GM12878 (cell line): Measurements from ENCODE around the gene NOS1. TPM values are rescaled to one million over a fixed set of nuclear protein-coding genes. Genes with fewer than 3 reads are reported as not detected.

ENCODE experiments used
- ATAC-seq: fragments of 200-7000 bp; cut with Tn5 transposase; 3 replicates; pipeline ENCODE4 v1.9.1; 2020; ENCODE audit warnings: mild to moderate bottlenecking, moderate library complexity
- BruUV-seq: library from RNA; stranded (reverse); fragments of 400-500 nt; replicated peaks from 2 replicates; lab custom pipeline; 2021; lab: Mats Ljungman, UMichigan
- CTCF ChIA-PET: fragments of 300-600 bp; sonication (Branson Sonifier 250); formaldehyde crosslinking; extraction: SDS; loops from one replicate; lab custom pipeline; 2021; ENCODE audit warnings: inconsistent platforms; lab: Yijun Ruan, JAX
- POLR2A ChIA-PET: fragments of 350-600 bp; formaldehyde crosslinking; extraction: SDS; loops from one replicate; lab custom pipeline; 2021; ENCODE audit warnings: inconsistent platforms; lab: Charles Lee
- RAD21 ChIA-PET: fragments of 300-600 bp; sonication (Branson Sonifier 250); formaldehyde crosslinking; loops from one replicate; lab custom pipeline; 2023; ENCODE audit warnings: antibody characterized with exemption; ENCODE audit not compliant: unreplicated experiment; lab: Charles Lee
- SMC1A ChIA-PET: fragments of 300-600 bp; sonication (Branson Sonifier 250); formaldehyde crosslinking; loops from one replicate; lab custom pipeline; 2023; ENCODE audit not compliant: unreplicated experiment, uncharacterized antibody; lab: Charles Lee
- DNase-seq: peaks from one replicate; pipeline ENCODE4 v3.0.0-alpha.2; 2011; ENCODE audit warnings: low read depth, low spot score
- FAIRE-seq: peaks from 3 replicates; lab custom pipeline; 2011; peaks lifted over from hg19 to GRCh38; lab: Jason Lieb, UNC
- H2AFZ ChIP-seq: 2 replicates; pipeline ENCODE4 v1.6.0; 2011; ENCODE audit warnings: low read depth, low read length, control low read depth; ENCODE audit not compliant: control insufficient read depth
- H3K27ac ChIP-seq: 2 replicates; pipeline ENCODE4 v1.5.1; 2011; ENCODE audit warnings: control low read depth; ENCODE audit not compliant: control insufficient read depth, insufficient read depth
- H3K27me3 ChIP-seq, 2 experiments: replicated peaks in 1 of 2; 2 replicates each; pipeline versions ENCODE4 v1.6.0 to v1.6.1; 2011; ENCODE audit warnings: low read length in 1 of 2; ENCODE audit not compliant: control insufficient read depth in 2 of 2, insufficient read depth in 2 of 2
- H3K36me3 ChIP-seq, 2 experiments: 2 replicates each; pipeline ENCODE4 v1.5.1; 2011; ENCODE audit warnings: low read length in 1 of 2; ENCODE audit not compliant: control insufficient read depth in 2 of 2, insufficient read depth in 2 of 2
- H3K4me1 ChIP-seq: 2 replicates; pipeline ENCODE4 v1.6.1; 2011; ENCODE audit warnings: mild to moderate bottlenecking, low read length, moderate library complexity, mixed read lengths; ENCODE audit not compliant: control insufficient read depth, insufficient read depth
- H3K4me2 ChIP-seq: 2 replicates; pipeline ENCODE4 v1.6.0; 2011; ENCODE audit warnings: control low read depth; ENCODE audit not compliant: control insufficient read depth, insufficient read depth
- H3K4me3 ChIP-seq: fragments of 200-600 bp; sonication (generic); 2 replicates; pipeline ENCODE4 v1.5.1; 2016
- H3K79me2 ChIP-seq: 2 replicates; pipeline ENCODE4 v1.6.0; 2011; ENCODE audit warnings: low read length; ENCODE audit not compliant: control insufficient read depth, insufficient read depth
- H3K9ac ChIP-seq: 2 replicates; pipeline ENCODE4 v1.8.0; 2011; ENCODE audit warnings: low read length, control low read depth, mixed read lengths; ENCODE audit not compliant: control insufficient read depth, insufficient read depth
- H3K9me3 ChIP-seq: replicated peaks from 3 replicates; pipeline ENCODE4 v1.5.1; 2011; ENCODE audit warnings: mild to moderate bottlenecking, low read length; ENCODE audit not compliant: control insufficient read depth, insufficient read depth
- H4K20me1 ChIP-seq: 2 replicates; pipeline ENCODE4 v1.6.0; 2011; ENCODE audit not compliant: control insufficient read depth, insufficient read depth
- CUX1 ChIP-seq: IDR thresholded peaks from 2 replicates; pipeline ENCODE4 v1.6.1; 2012; ENCODE audit warnings: improper control_type of control experiment, low read depth, low read length; ENCODE audit not compliant: insufficient replicate concordance
- EP300 ChIP-seq, 2 experiments: fragments of 150-350 bp in 1 of 2; IDR thresholded peaks; 2 replicates each; pipeline ENCODE4 v1.6.1; 2011 to 2012; ENCODE audit warnings: low read depth in 2 of 2, low read length in 2 of 2, borderline replicate concordance in 1 of 2, improper control_type of control experiment in 1 of 2, inconsistent platforms in 1 of 2; ENCODE audit not compliant: control insufficient read depth in 1 of 2
- ESRRA ChIP-seq: IDR thresholded peaks from 2 replicates; pipeline ENCODE4 v1.6.1; 2012; ENCODE audit warnings: mild to moderate bottlenecking, low read length, improper control_type of control experiment
- HSF1 ChIP-seq: fragments of 150-350 bp; IDR thresholded peaks from 2 replicates; pipeline ENCODE4 v1.6.1; 2014; ENCODE audit warnings: mild to moderate bottlenecking, low read depth, low read length
- MEF2A ChIP-seq: IDR thresholded peaks from 2 replicates; pipeline ENCODE4 v1.6.1; 2011; ENCODE audit warnings: low read depth, mild to moderate bottlenecking, low read length, moderate library complexity; ENCODE audit not compliant: insufficient read depth
- PAX5 ChIP-seq: IDR thresholded peaks from 2 replicates; pipeline ENCODE4 v1.6.1; 2011; ENCODE audit warnings: low read depth, low read length, borderline replicate concordance
- TCF12 ChIP-seq: IDR thresholded peaks from 2 replicates; pipeline ENCODE4 v1.6.1; 2011; ENCODE audit warnings: low read depth, mild to moderate bottlenecking, low read length
- ZBTB11 ChIP-seq: fragments of 450-650 bp; formaldehyde crosslinking; IDR thresholded peaks from 2 replicates; pipeline ENCODE4 v1.5.0; 2022; ENCODE audit warnings: mild to moderate bottlenecking, missing genetic modification characterization
- whole genome bisulfite sequencing: methylation state at CpG from one replicate; pipeline ENCODE4 v1.1.6; 2016; ENCODE audit warnings: low lambda C conversion rate; ENCODE audit not compliant: insufficient replicate concordance, insufficient coverage; ENCODE audit errors: missing lambda C conversion rate; 5-methylcytosine and 5-hydroxymethylcytosine counted together
- in situ Hi-C: fragments of 300-500 bp; cut with MboI; formaldehyde crosslinking; loops from 9 replicates; pipeline ENCODE4 v1.14.3; 2018; ENCODE audit warnings: mixed read lengths
- intact Hi-C: fragments of 100-400 bp; cut with micrococcal nuclease; formaldehyde crosslinking; loops from one replicate; pipeline ENCODE4 v1.14.2; 2022; ENCODE audit not compliant: unreplicated experiment
- polyA plus RNA-seq, 11 experiments: library from polyadenylated mRNA; depleted of rRNA in 4 of 11; unstranded in 6 of 11; stranded (reverse) in 5 of 11; fragments of >200 nt; fragmentation: Nextera tagmentation in 4 of 11; fragmentation: Illumina TruSeq in 1 of 11; extraction: Ambion mirVana in 4 of 11; extraction: Trizol in 1 of 11; gene quantifications; 1 replicate in 1 of 11; 2 replicates in 10 of 11; pipeline versions ENCODE4 v1.2.1 to v1.2.3, GENCODE V29; 2011 to 2016; ENCODE audit warnings: inconsistent platforms in 2 of 11, missing spikeins in 2 of 11, low read depth in 1 of 11
- total RNA-seq, 4 experiments: library from RNA; depleted of rRNA in 3 of 4; stranded (reverse); fragments of >200 nt in 3 of 4; fragmentation: Illumina TruSeq in 1 of 4; extraction: Trizol in 1 of 4; gene quantifications; 2 replicates each; pipeline versions ENCODE4 v1.2.1 to v1.2.3, GENCODE V29; 2013 to 2021

NOS1 gene
- total and polyA plus RNA-seq, 10 of the 15 experiments (the other 5 are each of a cell fraction or from before 2014, with no cell fraction given): under 0.01 to 0.04 (median 0.01) TPM; not detected in 7

GRCh38 chr12:117384735-117385134 lies 23.3 kb upstream of the NOS1 start:
- intact Hi-C loops (no loop called here), in situ Hi-C loops (no loop called here)
- CTCF ChIA-PET: interaction anchor here (0.5 kb wide), 1 partner anchor 864 kb away, joined by 4 read pairs; no protein-coding TSS in a partner anchor
- RAD21 ChIA-PET: no interaction called here
- DNase-seq (no peak), FAIRE-seq (no peak), ATAC-seq (no peak)
- Histone ChIP-seq H3K4me2 (no peak overlapping the region), H3K9ac (no peak overlapping the region), H2AFZ (no peak overlapping the region), H4K20me1 (no peaks in the 10 kb centered on the region), H3K4me3 (no peak overlapping the region), H3K79me2 (no peaks in the 10 kb centered on the region), H3K9me3 (no peaks in the 10 kb centered on the region), H3K27me3 (no peaks in the 10 kb centered on the region; a peak in 1 of 4 replicates), H3K27ac (no peak overlapping the region), H3K4me1 (no peaks in the 10 kb centered on the region), H3K36me3 (no peaks in the 10 kb centered on the region)
- POLR2A ChIA-PET: no interaction called here
- SMC1A ChIA-PET: no interaction called here
- TF ChIP-seq MEF2A (no peak), ESRRA (no peak), EP300 (IDR thresholded peaks at IDR 0.05; ENCODE audit: borderline replicate concordance in 1 of 2, control insufficient read depth in 1 of 2, low read depth in 2 of 2, low read length in 2 of 2) (no peak), PAX5 (no peak), TCF12 (no peak), ZBTB11 (no peak), HSF1 (no peak), CUX1 (no peak)
- WGBS: 20% methylated on average over 7 of the region's 7 CpGs
- no TSS peak for BruUV-seq
